ENCODE results near the gene HMCN1. TPM values are rescaled to one million over a fixed set of nuclear protein-coding genes. Genes with fewer than 3 reads are reported as not detected.

Gene HMCN1
- total RNA-seq, 1 donor from 2014 or later = 28.0 TPM

DNA sequence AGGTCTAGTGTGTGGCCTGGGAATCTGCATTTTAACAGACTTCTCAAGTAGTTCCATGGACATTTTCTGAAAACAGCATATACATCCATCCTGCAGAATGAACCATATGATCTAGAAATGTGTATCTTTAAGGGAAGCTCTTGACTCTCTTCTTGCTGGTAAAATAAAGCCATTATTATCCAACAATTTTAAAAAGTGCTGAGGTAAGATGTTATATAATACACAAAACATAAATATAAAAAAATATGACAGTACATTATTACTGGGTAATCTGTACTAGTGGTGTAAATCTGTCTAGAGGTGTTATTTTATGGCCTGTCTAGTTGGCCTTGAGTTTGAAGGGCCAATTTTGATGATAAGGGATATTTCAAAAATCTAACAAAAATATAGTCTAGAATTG is 201.2 kb downstream of the HMCN1 start:
- Histone ChIP-seq H3K27me3 (ENCODE audit: low read depth) (no peaks in the 10 kb centered on the region), H3K36me3 (no peaks in the 10 kb centered on the region), H3K27ac (no peak overlapping the region), H3K4me3 (no peak overlapping the region), H3K4me1 (peaks cover 8% of the 10 kb centered on the region), H3K9me3 (no peaks in the 10 kb centered on the region)
- intact Hi-C loops (cut with DNase I) = no loop called here
- TF ChIP-seq, protein P1, sequence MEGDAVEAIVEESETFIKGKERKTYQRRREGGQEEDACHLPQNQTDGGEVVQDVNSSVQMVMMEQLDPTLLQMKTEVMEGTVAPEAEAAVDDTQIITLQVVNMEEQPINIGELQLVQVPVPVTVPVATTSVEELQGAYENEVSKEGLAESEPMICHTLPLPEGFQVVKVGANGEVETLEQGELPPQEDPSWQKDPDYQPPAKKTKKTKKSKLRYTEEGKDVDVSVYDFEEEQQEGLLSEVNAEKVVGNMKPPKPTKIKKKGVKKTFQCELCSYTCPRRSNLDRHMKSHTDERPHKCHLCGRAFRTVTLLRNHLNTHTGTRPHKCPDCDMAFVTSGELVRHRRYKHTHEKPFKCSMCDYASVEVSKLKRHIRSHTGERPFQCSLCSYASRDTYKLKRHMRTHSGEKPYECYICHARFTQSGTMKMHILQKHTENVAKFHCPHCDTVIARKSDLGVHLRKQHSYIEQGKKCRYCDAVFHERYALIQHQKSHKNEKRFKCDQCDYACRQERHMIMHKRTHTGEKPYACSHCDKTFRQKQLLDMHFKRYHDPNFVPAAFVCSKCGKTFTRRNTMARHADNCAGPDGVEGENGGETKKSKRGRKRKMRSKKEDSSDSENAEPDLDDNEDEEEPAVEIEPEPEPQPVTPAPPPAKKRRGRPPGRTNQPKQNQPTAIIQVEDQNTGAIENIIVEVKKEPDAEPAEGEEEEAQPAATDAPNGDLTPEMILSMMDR (IDR thresholded peaks at IDR 0.05) = no peak
- DNase-seq (no peak), ATAC-seq (no peak)

DNA sequence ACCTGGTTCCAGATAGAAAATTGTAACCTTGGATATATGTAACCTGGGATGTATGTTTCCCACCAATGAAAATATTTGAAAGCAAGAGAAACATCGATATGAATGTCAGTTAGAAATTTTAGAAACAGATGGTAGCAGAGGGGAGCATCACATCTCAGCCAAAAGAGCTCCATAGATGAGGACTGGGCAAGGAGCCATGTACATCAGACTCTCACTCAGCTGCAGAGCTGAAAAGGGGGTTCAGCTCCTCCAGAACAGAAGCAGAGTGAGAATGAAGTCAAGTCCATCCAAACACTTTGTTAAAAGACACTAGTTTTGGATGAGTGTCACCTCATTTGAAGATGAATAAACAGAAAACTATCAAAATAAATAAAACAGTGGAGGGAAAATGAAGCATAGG is 202.4 kb downstream of the HMCN1 start:
- no peak overlapping the region for H3K4me3 ChIP-seq
- TF ChIP-seq, protein P1 (IDR thresholded peaks at IDR 0.05) = no peak
- ATAC-seq (no peak), DNase-seq (no peak)
- no peaks in the 10 kb centered on the region for H3K36me3 ChIP-seq
- intact Hi-C loops (cut with DNase I) = no loop called here
- peaks cover under 1% of the 10 kb centered on the region for H3K4me1 ChIP-seq
- H3K9me3 ChIP-seq = no peaks in the 10 kb centered on the region
- no peaks in the 10 kb centered on the region for H3K27me3 ChIP-seq (ENCODE audit: low read depth)
- H3K27ac ChIP-seq = no peak overlapping the region

DNA sequence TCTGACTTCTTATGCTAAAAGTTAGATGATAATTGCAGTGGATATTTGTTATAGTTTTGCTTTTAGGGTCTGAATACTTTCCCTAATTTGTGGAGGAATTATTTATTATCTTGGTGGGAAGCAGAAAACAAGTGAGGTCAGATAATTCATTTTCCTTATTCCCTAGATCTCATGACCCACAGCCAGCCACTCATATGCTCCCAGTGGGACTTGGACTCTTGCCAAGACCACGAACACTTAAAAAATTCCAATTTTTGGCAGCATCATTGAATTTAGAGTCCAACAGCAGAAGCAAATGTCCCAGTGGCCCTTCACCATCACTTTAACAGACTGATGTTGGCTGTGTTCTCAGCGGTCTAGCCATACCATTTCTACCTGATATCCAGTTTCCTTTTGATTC is 204.2 kb downstream of the HMCN1 start:
- no peaks in the 10 kb centered on the region for H3K4me1 ChIP-seq
- no peak overlapping the region for H3K27ac ChIP-seq
- DNase-seq (no peak), ATAC-seq (no peak)
- intact Hi-C loops (cut with DNase I) = no loop called here
- no peaks in the 10 kb centered on the region for H3K36me3 ChIP-seq
- no peaks in the 10 kb centered on the region for H3K27me3 ChIP-seq (ENCODE audit: low read depth)
- TF ChIP-seq, protein P1 (IDR thresholded peaks at IDR 0.05) = no peak
- H3K9me3 ChIP-seq = no peaks in the 10 kb centered on the region
- H3K4me3 ChIP-seq = no peak overlapping the region

DNA sequence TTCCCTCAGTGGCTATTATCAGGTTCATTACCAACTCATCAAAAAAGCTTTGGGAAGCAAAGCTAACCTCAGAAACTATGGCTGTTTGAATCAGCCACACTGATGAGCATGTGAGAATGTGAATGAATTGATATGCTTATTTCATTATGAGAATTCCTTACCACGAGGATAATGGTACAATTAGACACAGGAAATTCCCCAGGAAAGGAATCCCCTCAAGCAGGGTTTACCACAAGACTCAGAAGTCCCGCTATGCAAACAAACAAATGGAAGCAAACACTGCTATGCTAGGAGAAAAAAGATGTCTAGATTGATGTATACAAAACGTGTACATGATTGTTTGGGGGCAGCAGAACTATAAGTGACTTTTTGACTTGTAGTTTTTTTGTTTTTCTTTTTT is 205.0 kb downstream of the HMCN1 start:
- intact Hi-C loops (cut with DNase I) = no loop called here
- Histone ChIP-seq H3K27me3 (ENCODE audit: low read depth) (no peaks in the 10 kb centered on the region), H3K36me3 (no peaks in the 10 kb centered on the region), H3K4me3 (no peak overlapping the region), H3K27ac (no peak overlapping the region), H3K4me1 (no peaks in the 10 kb centered on the region), H3K9me3 (no peaks in the 10 kb centered on the region)
- DNase-seq (no peak), ATAC-seq (no peak)
- TF ChIP-seq, protein P1 (IDR thresholded peaks at IDR 0.05) = no peak

DNA sequence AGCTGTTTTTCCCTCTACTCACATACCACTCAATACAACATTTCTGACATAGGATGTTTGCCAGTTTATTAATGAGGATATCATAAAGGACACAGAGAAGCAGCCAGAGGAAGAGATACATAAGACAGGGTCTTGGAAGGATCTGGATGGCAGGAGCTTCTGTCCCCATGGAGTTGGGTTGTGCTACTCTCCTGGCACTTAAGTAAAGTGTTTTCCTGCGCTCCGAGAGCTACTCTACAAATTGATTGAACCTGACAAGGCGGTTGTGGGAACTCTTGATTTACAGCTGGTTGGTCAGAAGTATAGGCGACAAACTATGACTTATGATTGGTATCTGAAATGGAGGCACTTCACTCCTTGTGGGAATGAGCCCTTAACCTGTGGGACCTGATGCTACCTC is 208.8 kb downstream of the HMCN1 start:
- DNase-seq (no peak), ATAC-seq (no peak)
- no peak overlapping the region for H3K4me3 ChIP-seq
- H3K36me3 ChIP-seq = no peaks in the 10 kb centered on the region
- no peaks in the 10 kb centered on the region for H3K9me3 ChIP-seq
- no peaks in the 10 kb centered on the region for H3K27me3 ChIP-seq (ENCODE audit: low read depth)
- TF ChIP-seq, protein P1 (IDR thresholded peaks at IDR 0.05) = no peak
- H3K27ac ChIP-seq = no peak overlapping the region
- intact Hi-C loops (cut with DNase I) = no loop called here
- H3K4me1 ChIP-seq = no peaks in the 10 kb centered on the region

DNA sequence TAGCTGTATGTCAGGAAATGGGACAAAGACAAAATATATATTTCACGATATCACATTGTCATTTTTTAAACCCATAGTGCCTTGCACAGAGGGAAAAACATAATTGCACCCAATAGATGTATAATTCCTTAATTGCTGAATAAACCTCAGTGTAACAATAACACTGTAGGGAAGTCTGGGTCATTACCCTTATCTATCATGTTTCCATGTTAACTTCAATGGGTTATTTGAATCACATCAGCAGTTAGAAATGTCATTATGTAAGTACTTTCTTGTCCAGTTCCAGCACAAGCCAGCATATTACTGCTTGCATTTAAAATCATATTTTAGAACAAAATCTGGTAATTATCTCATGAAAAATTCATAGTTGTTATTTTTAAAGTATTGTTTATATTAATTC is 222.7 kb downstream of the HMCN1 start:
- Histone ChIP-seq H3K27ac (no peak overlapping the region), H3K36me3 (no peaks in the 10 kb centered on the region), H3K9me3 (no peaks in the 10 kb centered on the region), H3K4me1 (peaks cover 31% of the 10 kb centered on the region), H3K4me3 (no peak overlapping the region), H3K27me3 (ENCODE audit: low read depth) (no peaks in the 10 kb centered on the region)
- ATAC-seq (no peak), DNase-seq (no peak)
- intact Hi-C loops (cut with DNase I) = no loop called here
- TF ChIP-seq, protein P1 (IDR thresholded peaks at IDR 0.05) = no peak
